HUES6 (cell line): ENCODE measurements around the gene BOLL.
"Not testable (repeated sequence)": the region's sequence is repeated elsewhere in the genome, so short reads cannot be mapped to it uniquely, and the experiment has no call there.

ENCODE experiments used
- H3K27ac ChIP-seq: 2 replicates; pipeline ENCODE4 v1.7.0; 2013; ENCODE audit warnings: low read depth, mild to moderate bottlenecking, low read length, inconsistent platforms
- H3K27me3 ChIP-seq: 2 replicates; pipeline ENCODE4 v1.6.1; 2013; ENCODE audit warnings: low read length; ENCODE audit not compliant: control insufficient read depth, insufficient read depth
- H3K36me3 ChIP-seq: 2 replicates; pipeline ENCODE4 v1.6.1; 2013; ENCODE audit warnings: low read length; ENCODE audit not compliant: control insufficient read depth, insufficient read depth
- H3K4me1 ChIP-seq: 2 replicates; pipeline ENCODE4 v1.6.1; 2013; ENCODE audit warnings: low read length; ENCODE audit not compliant: control insufficient read depth, insufficient read depth
- H3K4me3 ChIP-seq: 2 replicates; pipeline ENCODE4 v1.5.1; 2013; ENCODE audit warnings: low read depth, low read length
- H3K9ac ChIP-seq: one replicate; pipeline ENCODE4 v1.6.1; 2013; ENCODE audit warnings: mild to moderate bottlenecking, low read length
- H3K9me3 ChIP-seq: 2 replicates; pipeline ENCODE4 v1.6.1; 2013; ENCODE audit warnings: low read depth, low read length; ENCODE audit not compliant: control insufficient read depth, insufficient read depth

The BOLL gene

GRCh38 chr2:197727011-197727410, 58.1 kb downstream of the BOLL start:
- Histone ChIP-seq H3K4me1 (no peaks in the 10 kb centered on the region), H3K27ac (no peak overlapping the region), H3K9me3 (peaks cover 5% of the 10 kb centered on the region), H3K9ac (no peak overlapping the region), H3K36me3 (no peaks in the 10 kb centered on the region), H3K27me3 (no peaks in the 10 kb centered on the region), H3K4me3 (no peak overlapping the region)

DNA sequence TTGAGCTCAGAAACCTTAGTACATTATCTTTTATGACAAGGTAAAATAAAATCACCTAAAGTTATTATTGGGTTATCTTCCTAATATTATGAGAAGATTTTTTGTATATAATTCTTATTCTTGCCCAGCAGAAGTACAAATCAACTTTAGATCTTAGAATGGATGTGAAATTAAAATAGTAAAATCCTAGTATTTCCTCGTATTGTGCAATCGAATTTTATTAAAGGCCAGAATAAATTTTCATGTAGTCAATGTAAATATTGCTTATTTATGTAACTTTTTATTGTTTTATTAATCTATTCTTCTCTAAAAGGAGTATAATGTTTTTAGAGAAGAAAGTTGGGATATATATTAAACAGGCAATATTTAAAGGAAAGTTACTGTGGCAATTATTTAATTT, 67.3 kb downstream of the BOLL start:
- Histone ChIP-seq H3K36me3 (peaks cover 16% of the 10 kb centered on the region), H3K27ac (no peak overlapping the region), H3K9ac (no peak overlapping the region), H3K27me3 (no peaks in the 10 kb centered on the region), H3K4me3 (no peak overlapping the region), H3K4me1 (no peaks in the 10 kb centered on the region), H3K9me3 (no peaks in the 10 kb centered on the region)

GRCh38 chr2:197713271-197713670, 71.8 kb downstream of the BOLL start:
- Histone ChIP-seq H3K4me1 (peaks cover 17% of the 10 kb centered on the region; the same call in 1 of the 2 replicates), H3K27ac (no peak overlapping the region), H3K36me3 (peaks cover 47% of the 10 kb centered on the region), H3K27me3 (no peaks in the 10 kb centered on the region), H3K9me3 (no peaks in the 10 kb centered on the region), H3K9ac (no peak overlapping the region), H3K4me3 (no peak overlapping the region)

DNA sequence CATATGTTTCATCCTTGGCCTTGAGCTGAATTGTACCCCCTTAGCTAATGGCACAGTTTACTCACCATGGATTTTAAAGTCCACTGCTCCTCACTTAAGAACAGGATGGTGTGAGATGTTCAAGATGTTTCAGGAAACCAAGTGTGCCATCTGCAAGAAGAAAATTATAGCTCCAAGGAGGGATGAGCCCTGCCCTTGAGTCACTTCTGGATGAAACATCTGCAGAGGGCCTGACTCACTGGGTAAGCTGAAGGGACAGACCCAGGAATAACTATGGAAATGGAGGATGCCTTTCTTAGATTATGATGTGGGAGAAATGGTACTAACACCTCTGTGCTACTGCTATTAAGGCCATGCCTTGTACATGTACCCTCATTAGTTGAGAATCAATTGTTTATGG, 73.5 kb downstream of the BOLL start:
- peaks cover 49% of the 10 kb centered on the region for H3K36me3 ChIP-seq
- peaks cover 20% of the 10 kb centered on the region; the same call in 1 of the 2 replicates for H3K4me1 ChIP-seq
- H3K9me3 ChIP-seq = no peaks in the 10 kb centered on the region
- H3K27me3 ChIP-seq = no peaks in the 10 kb centered on the region
- no peak overlapping the region for H3K4me3 ChIP-seq
- no peak overlapping the region for H3K27ac ChIP-seq
- H3K9ac ChIP-seq = no peak overlapping the region

GRCh38 chr2:197710424-197711042, 74.6 kb downstream of the BOLL start:
- Histone ChIP-seq H3K4me1 (peaks cover 20% of the 10 kb centered on the region; the same call in 1 of the 2 replicates), H3K36me3 (peaks cover 44% of the 10 kb centered on the region), H3K27ac (no peak overlapping the region), H3K27me3 (no peaks in the 10 kb centered on the region), H3K9me3 (no peaks in the 10 kb centered on the region), H3K9ac (no peak overlapping the region), H3K4me3 (no peak overlapping the region)

DNA sequence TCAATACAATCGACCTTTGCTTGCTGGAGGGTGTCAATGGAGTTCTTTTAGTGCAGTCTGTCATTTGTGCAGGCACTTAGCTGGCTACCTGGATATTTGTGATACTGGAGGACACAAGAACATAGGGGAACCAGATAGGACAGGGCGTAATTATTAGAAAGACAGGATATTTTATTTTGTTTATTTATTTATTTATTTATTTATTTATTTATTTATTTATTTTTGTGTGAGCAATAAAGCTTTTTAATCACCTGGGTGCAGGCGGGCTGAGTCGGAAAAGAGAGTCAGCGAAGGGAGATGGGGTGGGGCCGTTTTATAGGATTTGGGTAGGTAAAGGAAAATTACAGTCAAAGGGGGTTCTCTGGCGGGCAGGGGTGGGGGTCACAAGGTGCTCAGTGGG, 76.0 kb downstream of the BOLL start:
- H3K27ac ChIP-seq, H3K9ac ChIP-seq, H3K9me3 ChIP-seq, H3K27me3 ChIP-seq: not testable (repeated sequence)
- H3K4me3 ChIP-seq = peak overlapping the region; percentile 92
- peaks cover 40% of the 10 kb centered on the region for H3K36me3 ChIP-seq
- H3K4me1 ChIP-seq = peaks cover 20% of the 10 kb centered on the region

DNA sequence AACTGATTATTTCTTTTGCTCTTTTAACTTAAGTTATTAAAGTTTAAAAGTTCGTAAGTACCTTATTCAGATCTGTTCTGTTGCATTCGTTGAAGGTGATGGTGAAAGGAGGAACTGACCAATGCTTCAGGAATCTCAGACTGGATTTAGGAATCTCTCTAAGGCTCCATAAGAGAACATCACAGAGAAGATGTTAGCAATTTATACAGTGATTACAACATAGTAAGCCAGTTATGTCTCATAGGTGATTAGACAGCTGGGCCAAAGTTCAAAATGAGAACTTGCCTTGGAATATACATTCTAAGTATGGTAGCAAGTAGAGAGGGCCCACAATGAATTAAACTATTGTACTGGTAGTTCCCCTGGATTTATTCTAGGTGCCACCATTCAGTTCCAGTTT, 76.8 kb downstream of the BOLL start:
- Histone ChIP-seq H3K27ac (no peak overlapping the region), H3K27me3 (no peaks in the 10 kb centered on the region), H3K4me3 (peak overlapping the region; percentile 92), H3K36me3 (peaks cover 34% of the 10 kb centered on the region), H3K9ac (no peak overlapping the region), H3K9me3 (no peaks in the 10 kb centered on the region), H3K4me1 (peaks cover 20% of the 10 kb centered on the region)

- Histone ChIP-seq H3K36me3 (peaks cover 33% of the 10 kb centered on the region), H3K9ac (peak overlapping the region; percentile 85), H3K4me3 (peak overlapping the region; percentile 92), H3K27ac (no peak overlapping the region), H3K9me3 (no peaks in the 10 kb centered on the region), H3K4me1 (peaks cover 20% of the 10 kb centered on the region), H3K27me3 (no peaks in the 10 kb centered on the region)
Observed at GRCh38 chr2:197707316-197708213, 77.6 kb downstream of the BOLL start.

- peak overlapping the region; percentile 92 for H3K4me3 ChIP-seq
- peak overlapping the region; percentile 85 for H3K9ac ChIP-seq
- no peak overlapping the region for H3K27ac ChIP-seq
Observed at GRCh38 chr2:197706839-197707207, 78.3 kb downstream of the BOLL start.

GRCh38 chr2:197705912-197706838, 78.9 kb downstream of the BOLL start:
- H3K9me3 ChIP-seq = no peaks in the 10 kb centered on the region
- peaks cover 20% of the 10 kb centered on the region for H3K4me1 ChIP-seq
- peak overlapping the region; percentile 85 for H3K9ac ChIP-seq
- H3K27me3 ChIP-seq = no peaks in the 10 kb centered on the region
- peak overlapping the region; percentile 92 for H3K4me3 ChIP-seq
- peak overlapping the region; percentile 60; the same call in 1 of the 2 replicates for H3K27ac ChIP-seq
- peaks cover 24% of the 10 kb centered on the region for H3K36me3 ChIP-seq

More at GRCh38 chr2:197706839-197707207, 78.3 kb downstream of the BOLL start:
- Histone ChIP-seq H3K27me3 (no peaks in the 10 kb centered on the region), H3K36me3 (peaks cover 30% of the 10 kb centered on the region), H3K9me3 (no peaks in the 10 kb centered on the region), H3K4me1 (peaks cover 20% of the 10 kb centered on the region)
